ENCODE results near the gene ZNF239.

DNA sequence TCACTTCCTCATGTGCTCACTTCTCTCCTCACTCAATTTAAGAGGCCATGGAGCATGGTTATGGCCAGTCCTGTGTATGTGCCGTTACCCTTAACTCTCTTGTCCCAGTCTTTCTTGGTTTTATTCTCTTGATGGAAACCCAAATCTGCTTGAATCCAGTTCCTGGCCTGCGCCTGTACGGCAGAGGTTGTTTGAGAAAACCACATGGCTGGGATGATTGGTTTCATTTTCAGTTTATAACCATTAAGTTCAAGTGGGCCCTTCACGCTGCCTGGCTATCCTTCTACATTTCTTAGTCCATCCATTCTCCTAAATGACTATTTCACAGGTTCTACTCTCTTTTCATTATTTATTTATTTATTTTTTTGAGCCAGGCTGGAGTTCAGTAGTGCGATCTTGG lies 1.6 kb upstream of the ZNF239 start:
- no peak for TF ChIP-seq EHMT2 (IDR thresholded peaks at IDR 0.05; ENCODE audit: low read depth)
- no peak for TF ChIP-seq HDAC2 (IDR thresholded peaks at IDR 0.05)
- no peak for TF ChIP-seq KDM1A (IDR thresholded peaks at IDR 0.05; ENCODE audit: low read depth)
- TF ChIP-seq, protein P1, sequence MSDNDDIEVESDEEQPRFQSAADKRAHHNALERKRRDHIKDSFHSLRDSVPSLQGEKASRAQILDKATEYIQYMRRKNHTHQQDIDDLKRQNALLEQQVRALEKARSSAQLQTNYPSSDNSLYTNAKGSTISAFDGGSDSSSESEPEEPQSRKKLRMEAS (IDR thresholded peaks at IDR 0.05): no peak
- TF ChIP-seq PHF8 (IDR thresholded peaks at IDR 0.05; ENCODE audit: borderline replicate concordance, low read depth): no peak
- TF ChIP-seq, protein P2, sequence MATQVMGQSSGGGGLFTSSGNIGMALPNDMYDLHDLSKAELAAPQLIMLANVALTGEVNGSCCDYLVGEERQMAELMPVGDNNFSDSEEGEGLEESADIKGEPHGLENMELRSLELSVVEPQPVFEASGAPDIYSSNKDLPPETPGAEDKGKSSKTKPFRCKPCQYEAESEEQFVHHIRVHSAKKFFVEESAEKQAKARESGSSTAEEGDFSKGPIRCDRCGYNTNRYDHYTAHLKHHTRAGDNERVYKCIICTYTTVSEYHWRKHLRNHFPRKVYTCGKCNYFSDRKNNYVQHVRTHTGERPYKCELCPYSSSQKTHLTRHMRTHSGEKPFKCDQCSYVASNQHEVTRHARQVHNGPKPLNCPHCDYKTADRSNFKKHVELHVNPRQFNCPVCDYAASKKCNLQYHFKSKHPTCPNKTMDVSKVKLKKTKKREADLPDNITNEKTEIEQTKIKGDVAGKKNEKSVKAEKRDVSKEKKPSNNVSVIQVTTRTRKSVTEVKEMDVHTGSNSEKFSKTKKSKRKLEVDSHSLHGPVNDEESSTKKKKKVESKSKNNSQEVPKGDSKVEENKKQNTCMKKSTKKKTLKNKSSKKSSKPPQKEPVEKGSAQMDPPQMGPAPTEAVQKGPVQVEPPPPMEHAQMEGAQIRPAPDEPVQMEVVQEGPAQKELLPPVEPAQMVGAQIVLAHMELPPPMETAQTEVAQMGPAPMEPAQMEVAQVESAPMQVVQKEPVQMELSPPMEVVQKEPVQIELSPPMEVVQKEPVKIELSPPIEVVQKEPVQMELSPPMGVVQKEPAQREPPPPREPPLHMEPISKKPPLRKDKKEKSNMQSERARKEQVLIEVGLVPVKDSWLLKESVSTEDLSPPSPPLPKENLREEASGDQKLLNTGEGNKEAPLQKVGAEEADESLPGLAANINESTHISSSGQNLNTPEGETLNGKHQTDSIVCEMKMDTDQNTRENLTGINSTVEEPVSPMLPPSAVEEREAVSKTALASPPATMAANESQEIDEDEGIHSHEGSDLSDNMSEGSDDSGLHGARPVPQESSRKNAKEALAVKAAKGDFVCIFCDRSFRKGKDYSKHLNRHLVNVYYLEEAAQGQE (IDR thresholded peaks at IDR 0.05): no peak
- TF ChIP-seq RNF2 (IDR thresholded peaks at IDR 0.05; ENCODE audit: borderline replicate concordance, low read depth): no peak
- TF ChIP-seq GATA3 (IDR thresholded peaks at IDR 0.05; ENCODE audit: borderline replicate concordance): no peak
- TF ChIP-seq EP300 (IDR thresholded peaks at IDR 0.05): no peak
